Raji (cell line): ENCODE measurements around the gene FASTKD3.

Experiments
- POLR2A ChIP-seq: IDR thresholded peaks from 2 replicates; pipeline ENCODE4 v1.6.1; 2011; ENCODE audit warnings: low read depth, low read length, control low read depth; ENCODE audit not compliant: insufficient read depth

The FASTKD3 gene

DNA sequence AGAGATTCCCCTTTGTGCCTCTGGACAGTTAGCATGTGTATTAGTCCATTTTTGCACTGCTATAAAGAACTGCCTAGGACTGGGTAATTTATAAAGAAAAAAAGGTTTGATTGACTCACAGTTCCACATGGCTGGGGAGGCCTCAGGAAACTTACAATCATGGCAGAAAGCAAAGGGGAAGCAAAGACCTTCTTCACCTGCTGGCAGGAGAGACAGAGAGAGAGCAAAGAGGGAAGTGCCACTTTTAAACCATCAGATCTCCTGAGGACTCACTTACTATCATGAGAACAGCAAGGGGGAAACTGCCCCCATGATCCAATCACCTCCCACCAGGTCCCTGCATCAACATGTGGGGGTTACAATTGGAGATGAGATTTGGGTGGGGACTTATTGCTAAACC, 23.9 kb downstream of the FASTKD3 start:
- TF ChIP-seq POLR2A, result no peak

DNA sequence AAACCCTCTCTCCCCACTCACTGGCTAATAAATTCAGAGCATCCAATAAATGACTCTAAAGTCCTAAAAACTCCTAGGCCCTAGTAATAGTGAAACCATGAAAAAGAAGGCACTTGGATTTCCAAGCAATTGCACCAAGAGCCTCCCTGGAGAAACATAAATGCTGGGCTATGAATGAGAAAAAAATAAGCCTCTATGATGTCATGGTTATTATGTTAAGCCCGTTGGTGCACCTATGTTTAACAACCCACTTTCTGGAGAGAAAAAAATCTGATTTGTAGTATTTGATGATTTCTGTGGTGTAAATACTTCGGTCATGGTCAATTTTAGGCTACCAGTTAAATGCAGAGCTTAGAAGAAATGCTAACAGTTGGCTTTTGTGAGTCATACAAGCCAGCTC, 26.3 kb downstream of the FASTKD3 start:
- TF ChIP-seq POLR2A, result no peak

GRCh38 chr5:7837403-7837802, 31.4 kb downstream of the FASTKD3 start:
- TF ChIP-seq POLR2A, result no peak

DNA sequence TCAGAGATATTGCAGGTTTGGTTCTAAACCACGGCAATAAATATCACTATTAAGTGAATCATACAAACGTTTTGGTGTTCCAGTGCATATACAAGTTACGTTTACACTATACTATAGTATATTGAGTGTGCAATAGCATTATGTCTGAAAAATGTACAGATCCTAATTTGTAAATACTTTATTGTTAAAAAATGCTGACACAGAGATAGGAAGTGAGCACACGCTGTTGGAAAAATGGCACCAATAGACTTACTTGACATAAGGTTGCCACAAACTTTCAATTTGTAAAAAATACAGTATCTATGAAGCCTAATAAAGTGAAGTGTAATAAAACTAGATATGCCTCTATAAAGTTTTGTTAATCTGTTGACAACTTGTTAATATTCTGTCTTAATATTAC, 33.8 kb downstream of the FASTKD3 start:
- TF ChIP-seq POLR2A, result no peak

GRCh38 chr5:7828269-7828668, 40.6 kb downstream of the FASTKD3 start:
- no peak for TF ChIP-seq POLR2A

- no peak for TF ChIP-seq POLR2A
Observed at GRCh38 chr5:7827610-7828009, 41.2 kb downstream of the FASTKD3 start.

DNA sequence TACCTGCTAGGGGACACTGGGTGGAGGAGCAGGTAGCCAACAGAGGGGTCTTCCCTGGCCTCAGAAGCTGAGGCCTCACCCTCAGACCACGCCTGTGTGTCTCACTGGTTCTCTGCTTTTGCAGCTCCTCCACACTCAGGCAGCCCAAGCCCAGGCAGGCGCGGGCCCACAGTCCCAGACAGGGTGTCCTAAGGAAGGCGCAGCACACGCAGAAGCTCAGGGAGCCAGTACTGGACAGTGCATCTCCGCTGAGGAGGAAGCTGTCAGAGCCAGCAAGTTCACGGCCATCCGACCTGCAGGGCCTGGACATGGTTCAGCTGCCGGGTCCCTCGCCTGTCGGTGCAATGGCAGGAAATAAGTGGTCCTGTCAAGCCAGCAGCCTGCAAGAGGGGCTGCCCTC, 43.2 kb downstream of the FASTKD3 start:
- TF ChIP-seq POLR2A, result no peak

DNA sequence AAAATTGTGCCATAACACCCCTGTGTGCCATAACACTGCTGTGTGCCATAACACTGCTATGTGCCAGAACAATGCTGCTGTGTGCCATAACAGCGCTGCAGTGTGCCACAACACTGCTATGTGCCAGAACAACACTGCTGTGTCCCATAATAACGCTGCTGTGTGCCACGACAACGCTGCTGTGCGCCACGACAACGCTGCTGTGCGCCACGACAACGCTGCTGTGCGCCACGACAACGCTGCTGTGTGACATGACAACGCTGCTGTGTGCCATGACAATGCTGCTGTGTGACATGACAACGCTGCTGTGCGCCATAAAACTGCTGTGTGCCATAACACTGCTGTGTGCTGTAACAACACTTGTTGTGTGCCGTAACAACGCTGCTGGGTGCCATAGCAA, 43.8 kb downstream of the FASTKD3 start:
- TF ChIP-seq POLR2A, result no peak

DNA sequence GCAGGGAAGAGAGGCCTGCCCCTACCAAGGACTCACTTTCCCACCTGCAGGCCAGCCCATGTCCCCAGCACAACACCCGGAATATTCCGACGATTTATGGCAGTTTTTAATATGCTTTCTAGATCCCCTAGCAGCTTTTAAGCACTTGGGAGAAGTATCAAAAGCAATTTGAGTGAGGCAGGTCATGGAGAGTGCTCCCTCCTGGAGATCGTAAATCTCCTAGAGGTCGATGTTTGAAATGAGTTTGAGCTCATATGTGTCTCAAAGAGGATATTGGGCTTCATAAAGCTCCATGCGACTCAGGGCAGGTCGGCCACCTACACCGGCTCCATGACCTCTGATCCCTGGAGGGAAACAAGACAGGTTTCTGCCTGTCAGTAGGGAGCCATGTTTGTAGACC, 45.2 kb downstream of the FASTKD3 start:
- TF ChIP-seq POLR2A, result no peak

- no peak for TF ChIP-seq POLR2A
Observed at GRCh38 chr5:7822449-7822848, 46.4 kb downstream of the FASTKD3 start.

GRCh38 chr5:7816535-7816901, 52.3 kb downstream of the FASTKD3 start:
- TF ChIP-seq POLR2A, result no peak

DNA sequence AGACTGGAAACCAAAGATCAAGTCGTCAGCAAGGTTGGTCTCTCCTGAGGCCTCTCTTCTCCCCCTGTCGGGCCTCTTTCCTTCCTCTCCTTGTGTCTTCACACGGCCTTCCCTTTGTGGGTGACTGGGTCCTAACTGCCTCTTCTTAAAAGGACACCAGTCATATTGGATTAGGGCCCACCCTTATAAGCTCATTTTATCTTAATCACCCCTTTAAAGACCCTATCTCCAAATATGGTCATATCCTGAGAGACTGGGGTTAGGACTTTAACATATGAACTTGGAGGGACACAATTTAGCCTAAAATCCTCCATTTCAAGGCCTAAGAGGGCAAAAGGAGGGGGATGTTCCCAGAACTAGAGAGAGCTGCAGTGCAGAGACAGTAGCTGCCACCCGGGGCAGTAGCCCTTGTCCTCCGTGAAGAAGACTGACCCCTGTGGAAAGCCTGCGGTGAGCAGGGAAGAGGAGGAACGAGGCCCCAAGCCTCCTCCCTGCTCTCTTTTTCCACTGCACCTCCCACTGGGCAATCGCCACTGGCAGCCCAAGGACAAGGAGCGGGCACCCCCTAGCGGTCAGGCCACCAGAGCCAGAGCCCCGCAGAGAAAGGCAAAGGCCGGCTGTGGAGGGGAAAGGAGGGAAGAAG, 52.8 kb downstream of the FASTKD3 start:
- no peak for TF ChIP-seq POLR2A

DNA sequence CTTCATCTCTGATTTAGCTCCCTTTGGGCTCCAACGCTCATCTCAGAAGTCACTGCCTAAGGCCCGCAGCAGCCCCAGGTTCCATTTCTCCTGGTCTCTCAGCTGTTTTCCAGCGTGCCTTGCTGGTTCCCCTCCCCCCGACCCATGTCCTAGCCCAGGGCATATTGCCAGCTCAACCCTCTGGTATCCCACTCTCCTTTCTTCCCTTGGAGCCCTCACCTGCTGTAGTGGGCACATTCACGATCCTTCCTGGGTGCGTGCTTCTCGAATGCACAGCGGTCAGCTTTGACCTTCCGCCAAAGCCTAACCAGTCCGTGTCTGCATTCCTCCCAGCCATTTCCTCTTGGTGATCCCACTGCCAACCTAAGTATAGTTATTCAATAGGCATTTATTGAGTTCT, 54.0 kb downstream of the FASTKD3 start:
- TF ChIP-seq POLR2A, result no peak

GRCh38 chr5:7813576-7813975, 55.3 kb downstream of the FASTKD3 start:
- no peak for TF ChIP-seq POLR2A

DNA sequence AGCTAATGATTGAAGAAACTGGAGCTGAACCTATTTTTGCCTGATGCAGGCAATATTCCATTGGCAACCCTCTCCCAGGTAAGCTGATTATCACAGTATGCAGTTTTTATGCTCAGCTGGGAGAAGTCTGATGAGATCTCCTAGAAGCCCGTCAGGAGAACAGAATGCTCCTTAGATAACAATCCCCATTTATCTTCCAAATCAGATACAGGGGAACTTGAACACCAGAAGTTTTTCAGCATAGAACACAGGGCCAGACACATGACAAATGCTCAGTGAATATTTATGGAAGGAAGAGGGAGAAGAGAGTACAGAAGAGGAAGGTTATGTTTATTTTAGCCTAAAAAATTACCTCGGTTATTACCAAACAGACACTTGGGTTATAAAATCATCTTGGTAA, 55.8 kb downstream of the FASTKD3 start:
- no peak for TF ChIP-seq POLR2A

DNA sequence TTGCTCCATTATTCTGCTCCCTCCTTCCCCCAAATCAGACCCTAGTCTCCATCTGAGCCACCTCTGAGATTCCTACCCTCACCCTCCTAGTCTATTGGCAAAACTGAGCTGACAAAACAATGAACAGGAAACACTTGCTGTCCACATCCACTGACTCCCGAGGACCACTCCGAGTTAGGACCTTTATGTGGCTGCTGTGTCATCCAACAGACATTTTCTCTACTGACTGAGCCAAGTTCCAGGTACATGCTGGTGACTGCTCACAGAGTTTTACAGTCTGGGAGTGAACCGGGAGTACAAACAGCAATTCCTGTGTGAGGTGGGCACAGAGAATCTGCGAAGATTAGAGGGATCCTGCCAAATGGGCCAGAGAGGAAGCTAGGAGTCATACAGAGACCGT, 57.1 kb downstream of the FASTKD3 start:
- no peak for TF ChIP-seq POLR2A
